Measurements from ENCODE around the gene IRF2.

IRF2 gene

GRCh38 chr4:184450045-184450444 is 24.3 kb downstream of the IRF2 start:
- no peak for DNase-seq

DNA sequence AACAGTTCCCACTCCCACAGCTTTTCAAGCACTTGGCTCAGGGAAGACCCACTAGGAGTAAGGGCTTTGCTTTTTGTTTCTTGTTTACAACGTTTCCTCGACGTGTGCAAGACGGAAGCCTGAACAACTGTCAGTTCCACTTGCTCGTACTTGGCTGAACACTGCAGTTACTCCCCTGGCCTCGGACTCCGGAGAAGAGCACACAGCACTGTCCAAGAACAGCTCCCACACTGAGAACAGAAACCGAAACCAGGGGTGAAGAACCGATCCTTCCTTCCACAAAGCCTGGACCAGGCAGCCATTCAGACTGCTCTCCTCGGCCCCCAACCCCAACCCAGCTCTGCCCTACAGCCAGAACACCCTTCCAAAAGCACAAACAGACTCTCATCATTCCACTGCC is 25.5 kb downstream of the IRF2 start:
- DNase-seq, result peak; percentile 29

GRCh38 chr4:184448141-184448540 is 26.2 kb downstream of the IRF2 start:
- DNase-seq, result no peak

- no peak for DNase-seq
These were observed 26.7 kb downstream of the IRF2 start for GRCh38 chr4:184447664-184448063.

GRCh38 chr4:184446132-184446658 is 28.2 kb downstream of the IRF2 start:
- no peak for DNase-seq

GRCh38 chr4:184444953-184445309 is 29.4 kb downstream of the IRF2 start:
- peak; percentile 68 for DNase-seq

DNA sequence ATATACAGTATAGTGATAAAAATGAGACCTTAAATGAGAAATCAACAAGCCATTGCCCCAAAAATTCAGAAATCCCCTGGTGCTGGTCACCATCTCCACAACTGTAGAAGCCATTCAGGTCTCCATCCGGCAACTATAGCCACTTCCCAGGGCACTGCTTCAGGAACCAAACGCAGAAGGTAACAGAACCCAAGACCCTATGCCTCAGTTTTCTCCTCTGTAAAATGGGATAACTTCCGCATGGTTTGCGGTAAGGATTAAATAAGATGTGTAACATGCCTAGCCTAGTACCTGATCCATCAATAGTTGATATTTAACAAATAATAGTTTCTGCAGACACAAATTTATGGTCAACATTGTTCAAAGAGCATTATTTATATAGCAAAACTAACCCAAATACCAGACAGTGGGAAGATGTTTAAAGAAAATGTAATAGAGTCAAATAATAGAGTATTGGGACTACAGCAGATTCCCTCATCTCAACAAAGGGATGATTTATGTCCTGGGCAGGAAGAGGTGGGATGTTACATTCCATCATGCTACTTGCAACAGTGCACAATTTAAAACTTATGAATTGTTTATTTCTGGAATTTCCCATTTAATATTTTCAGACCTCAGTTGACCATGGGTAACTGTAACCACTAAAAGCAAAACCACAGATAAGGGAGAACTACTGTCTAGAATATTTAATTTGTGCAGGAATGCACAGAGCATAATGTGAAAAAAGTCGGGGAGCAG is 30.0 kb downstream of the IRF2 start:
- DNase-seq, result no peak

DNA sequence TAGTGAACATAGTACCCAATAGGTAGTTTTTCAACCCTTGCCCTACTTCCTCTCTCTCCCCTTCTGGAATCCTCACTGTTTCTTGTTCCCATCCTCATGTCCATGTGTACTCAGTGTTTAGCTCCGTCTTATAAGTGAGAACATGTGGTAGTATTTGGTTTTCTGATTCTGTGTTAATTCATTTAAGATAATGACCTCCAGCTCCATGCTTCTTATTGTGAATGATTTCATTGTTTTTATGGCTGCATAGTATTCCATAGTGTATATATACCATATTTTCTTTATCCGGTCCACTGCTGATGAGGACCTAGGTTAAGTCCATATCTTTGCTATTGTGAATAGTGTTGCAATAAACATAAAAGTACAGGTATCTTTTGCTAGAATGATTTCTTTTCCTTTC is 31.0 kb downstream of the IRF2 start:
- no peak for DNase-seq

- no peak for DNase-seq
These were observed 32.1 kb downstream of the IRF2 start for GRCh38 chr4:184442314-184442635.

DNA sequence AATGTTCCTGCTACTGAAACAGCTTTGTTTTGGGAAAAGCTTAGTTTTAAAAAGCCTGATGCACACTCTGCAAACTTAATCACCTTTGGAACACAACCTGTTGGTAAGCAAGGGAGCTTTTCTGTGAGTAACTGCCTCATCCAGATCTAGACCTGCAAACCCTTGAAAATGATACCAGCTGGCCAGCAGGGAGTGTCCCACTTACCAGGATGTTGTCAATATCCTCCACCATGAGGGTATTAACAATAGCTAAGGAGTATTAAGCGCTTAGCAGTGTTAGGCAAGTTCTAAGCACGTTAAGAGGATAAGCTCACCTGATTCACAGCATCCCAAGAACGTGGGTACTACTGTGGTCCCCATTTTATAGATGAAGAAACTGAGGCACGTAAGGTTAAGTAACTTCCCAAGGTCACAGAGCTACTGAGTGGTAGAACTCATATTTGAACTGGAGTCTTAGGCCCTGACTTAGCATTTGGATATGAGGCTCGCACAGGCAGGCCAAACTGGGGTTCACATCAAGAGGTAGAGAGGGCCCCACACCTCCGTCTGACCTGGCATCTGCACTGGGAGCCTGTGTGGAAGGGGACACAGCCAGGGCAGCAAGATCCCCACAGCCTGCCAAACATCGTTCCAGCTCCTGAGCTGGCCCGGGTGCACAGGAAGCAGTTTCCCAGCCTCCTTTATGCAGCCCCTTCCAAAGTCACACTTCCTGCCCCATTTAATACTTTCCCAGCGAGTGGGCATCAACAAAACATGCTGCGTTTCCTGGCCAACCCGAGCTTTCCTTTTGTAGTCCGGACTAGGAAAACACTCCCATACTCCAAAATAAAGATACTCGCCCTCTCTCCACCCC is 32.7 kb downstream of the IRF2 start:
- DNase-seq, result no peak

- DNase-seq, result no peak
These were observed 33.6 kb downstream of the IRF2 start for GRCh38 chr4:184440595-184441358.

GRCh38 chr4:184439856-184440594 is 34.3 kb downstream of the IRF2 start:
- no peak for DNase-seq

GRCh38 chr4:184439386-184439785 is 35.0 kb downstream of the IRF2 start:
- DNase-seq, result no peak

DNA sequence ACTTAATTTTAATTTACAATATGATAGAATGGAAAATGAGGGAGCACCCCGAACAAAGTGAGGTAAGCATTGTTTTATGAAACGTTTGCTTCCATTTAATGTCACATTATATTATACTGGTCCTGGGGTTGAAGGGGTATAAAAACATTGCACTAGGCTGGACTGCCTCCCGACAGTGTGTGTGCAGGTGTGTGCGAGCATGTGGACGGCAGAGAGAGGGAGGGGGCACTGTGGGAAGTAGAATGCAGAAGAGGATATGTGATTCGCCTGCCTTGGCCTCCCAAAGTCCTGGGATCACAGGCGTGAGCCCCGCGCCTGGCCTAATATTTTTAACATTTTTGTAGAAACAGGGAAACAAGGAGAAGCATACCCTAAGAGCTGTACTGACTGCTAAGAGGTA is 36.0 kb downstream of the IRF2 start:
- no peak for DNase-seq

- DNase-seq, result no peak
These were observed 36.6 kb downstream of the IRF2 start for GRCh38 chr4:184437565-184438265.

- DNase-seq, result no peak
These were observed 39.8 kb downstream of the IRF2 start for GRCh38 chr4:184434501-184435066.

DNA sequence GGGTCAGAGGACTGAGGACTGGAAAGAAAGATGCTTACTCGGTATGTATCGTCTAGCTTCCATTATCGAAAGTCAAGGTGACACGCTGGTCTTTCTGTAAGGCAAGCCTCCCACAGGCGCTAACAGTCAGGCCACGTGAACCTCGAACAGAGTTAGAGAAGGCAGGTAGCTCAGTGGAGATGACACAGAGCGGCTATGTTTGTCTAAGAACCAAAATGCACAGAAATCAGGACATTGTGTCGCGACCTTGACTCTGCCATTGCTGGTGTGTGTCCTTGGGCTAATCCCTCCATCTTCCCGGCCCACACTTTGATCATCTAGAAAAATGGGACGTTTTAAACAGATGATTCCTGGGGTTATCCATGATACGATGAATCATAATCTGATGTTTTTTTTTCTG is 40.3 kb downstream of the IRF2 start:
- DNase-seq, result no peak

GRCh38 chr4:184433258-184433892 is 41.0 kb downstream of the IRF2 start:
- no peak for DNase-seq

GRCh38 chr4:184432127-184432922 is 42.0 kb downstream of the IRF2 start:
- DNase-seq, result no peak

- no peak for DNase-seq
These were observed 44.2 kb downstream of the IRF2 start for GRCh38 chr4:184430163-184430562.
